H1 (cell line): Measurements from ENCODE around the gene RFPL2. TPM values are rescaled to one million over a fixed set of nuclear protein-coding genes. Genes with fewer than 3 reads are reported as not detected.

ENCODE experiments used
- CTCF ChIA-PET: fragments of 300-600 bp; sonication (Branson Sonifier 250); formaldehyde crosslinking; loops from one replicate; lab custom pipeline; 2021; ENCODE audit not compliant: partially characterized antibody; lab: Charles Lee
- POLR2A ChIA-PET: fragments of 300-600 bp; sonication (Branson Sonifier 250); formaldehyde crosslinking; loops from one replicate; lab custom pipeline; 2021; ENCODE audit warnings: inconsistent platforms; ENCODE audit not compliant: partially characterized antibody; lab: Charles Lee
- DNase-seq, 2 experiments: peaks; one replicate each; pipeline versions ENCODE4 v3.0.0 to v3.0.0-alpha.2; 2010 to 2022; ENCODE audit warnings: low spot score in 2 of 2, low read depth in 1 of 2, mixed read lengths in 1 of 2
- FAIRE-seq: peaks from 2 replicates; lab custom pipeline; 2011; peaks lifted over from hg19 to GRCh38; lab: Jason Lieb, UNC
- H2AFZ ChIP-seq: 2 replicates; pipeline ENCODE4 v1.8.1; 2012; ENCODE audit warnings: low read length, inconsistent platforms
- H2AK5ac ChIP-seq: 2 replicates; pipeline ENCODE4 v1.6.1; 2013; ENCODE audit warnings: low read depth, low read length
- H2BK120ac ChIP-seq: replicated peaks from 2 replicates; pipeline ENCODE3; 2013; ENCODE audit warnings: low read depth, low read length, inconsistent platforms
- H2BK12ac ChIP-seq: 2 replicates; pipeline ENCODE4 v1.6.1; 2013; ENCODE audit warnings: low read depth, low read length
- H2BK15ac ChIP-seq: 2 replicates; pipeline ENCODE4 v1.6.1; 2013; ENCODE audit warnings: low read length
- H2BK20ac ChIP-seq: 2 replicates; pipeline ENCODE4 v1.6.1; 2013; ENCODE audit warnings: low read length
- H2BK5ac ChIP-seq: 2 replicates; pipeline ENCODE4 v1.6.1; 2013; ENCODE audit warnings: low read depth, low read length
- H3K14ac ChIP-seq: 2 replicates; pipeline ENCODE4 v1.6.1; 2013; ENCODE audit warnings: inconsistent platforms; ENCODE audit not compliant: insufficient read length
- H3K18ac ChIP-seq: 2 replicates; pipeline ENCODE4 v1.6.1; 2013; ENCODE audit warnings: low read length; ENCODE audit errors: extremely low read depth
- H3K23ac ChIP-seq: 2 replicates; pipeline ENCODE4 v1.6.1; 2013; ENCODE audit warnings: inconsistent platforms; ENCODE audit not compliant: insufficient read length
- H3K23me2 ChIP-seq: 2 replicates; pipeline ENCODE4 v1.6.1; 2013; ENCODE audit warnings: low read depth, low read length
- H3K27ac ChIP-seq: 2 replicates; pipeline ENCODE4 v1.6.1; 2011; ENCODE audit warnings: low read depth, low read length, inconsistent platforms
- H3K27me3 ChIP-seq, 4 experiments: replicated peaks in 1 of 4; 1 replicate in 1 of 4; 2 replicates in 3 of 4; pipeline versions ENCODE4 v1.6.1 to v1.8.1; 2011 to 2013; ENCODE audit warnings: low read length in 3 of 4, mild to moderate bottlenecking in 3 of 4, inconsistent platforms in 2 of 4, mixed read lengths in 2 of 4, moderate library complexity in 1 of 4; ENCODE audit not compliant: control insufficient read depth in 3 of 4, insufficient read depth in 3 of 4; ENCODE audit errors: extremely low read depth in 1 of 4
- H3K36me3 ChIP-seq, 4 experiments: 2 replicates each; pipeline versions ENCODE4 v1.6.1 to v1.8.1; 2011 to 2013; ENCODE audit warnings: mild to moderate bottlenecking in 4 of 4, low read length in 3 of 4, moderate library complexity in 2 of 4, control low read depth in 1 of 4, inconsistent platforms in 1 of 4; ENCODE audit not compliant: insufficient read depth in 4 of 4, control insufficient read depth in 2 of 4
- H3K4ac ChIP-seq: replicated peaks from 2 replicates; pipeline ENCODE3; 2013; ENCODE audit warnings: low read length, low read depth, mixed read lengths, inconsistent platforms; ENCODE audit not compliant: insufficient read length
- H3K4me1 ChIP-seq, 4 experiments: replicated peaks in 1 of 4; 1 replicate in 1 of 4; 2 replicates in 3 of 4; pipeline versions ENCODE4 v1.6.1 to v1.8.1; 2011 to 2013; ENCODE audit warnings: low read length in 3 of 4, inconsistent platforms in 2 of 4, mixed read lengths in 1 of 4; ENCODE audit not compliant: insufficient read depth in 4 of 4, control insufficient read depth in 3 of 4
- H3K4me2 ChIP-seq, 2 experiments: 2 replicates each; pipeline versions ENCODE4 v1.6.1 to v1.8.1; 2011 to 2013; ENCODE audit warnings: low read depth in 2 of 2, low read length in 2 of 2, control low read depth in 1 of 2, inconsistent platforms in 1 of 2, mild to moderate bottlenecking in 1 of 2; ENCODE audit not compliant: insufficient read depth in 1 of 2
- H3K4me3 ChIP-seq, 4 experiments: fragments of 200-600, 300-600 bp in 1 of 4; sonication (generic), shearing (Covaris generic), sonication (Bioruptor Twin) in 1 of 4; 2 replicates each; pipeline versions ENCODE4 v1.5.1 to v1.8.1; 2011 to 2016; ENCODE audit warnings: low read length in 4 of 4, low read depth in 3 of 4, control low read depth in 2 of 4, inconsistent platforms in 2 of 4, mild to moderate bottlenecking in 2 of 4, mixed read lengths in 1 of 4, moderate library complexity in 1 of 4; ENCODE audit not compliant: insufficient read depth in 2 of 4; ENCODE audit errors: extremely low read depth in 1 of 4
- H3K56ac ChIP-seq: replicated peaks from 2 replicates; pipeline ENCODE3; 2013; ENCODE audit warnings: low read depth, mild to moderate bottlenecking, mixed read lengths, low read length, inconsistent platforms; ENCODE audit not compliant: insufficient read length
- H3K79me1 ChIP-seq: 2 replicates; pipeline ENCODE4 v1.6.1; 2013; ENCODE audit warnings: low read depth, low read length, control low read depth
- H3K79me2 ChIP-seq, 2 experiments: 2 replicates each; pipeline versions ENCODE4 v1.6.1 to v1.8.1; 2012 to 2013; ENCODE audit warnings: low read length in 2 of 2, mild to moderate bottlenecking in 2 of 2, inconsistent platforms in 1 of 2; ENCODE audit not compliant: insufficient read depth in 2 of 2, control insufficient read depth in 1 of 2
- H3K9ac ChIP-seq, 4 experiments: replicated peaks in 1 of 4; 1 replicate in 1 of 4; 2 replicates in 3 of 4; pipeline versions ENCODE4 v1.6.1 to v1.8.1; 2011 to 2013; ENCODE audit warnings: low read depth in 3 of 4, low read length in 3 of 4, control low read depth in 2 of 4, mild to moderate bottlenecking in 2 of 4, moderate library complexity in 2 of 4, inconsistent platforms in 1 of 4; ENCODE audit errors: extremely low read depth in 1 of 4
- H3K9me3 ChIP-seq, 2 experiments: 2 replicates each; pipeline versions ENCODE4 v1.6.1 to v1.8.1; 2012 to 2013; ENCODE audit warnings: mild to moderate bottlenecking in 2 of 2, moderate library complexity in 2 of 2, control low read depth in 1 of 2, inconsistent platforms in 1 of 2, low read depth in 1 of 2, low read length in 1 of 2, mixed read lengths in 1 of 2; ENCODE audit not compliant: insufficient read depth in 2 of 2
- H4K20me1 ChIP-seq, 2 experiments: replicated peaks in 1 of 2; 2 replicates each; pipeline versions ENCODE3 to v1.8.1; 2011 to 2013; ENCODE audit warnings: inconsistent platforms in 2 of 2, low read length in 2 of 2, mild to moderate bottlenecking in 1 of 2; ENCODE audit not compliant: insufficient read depth in 2 of 2, control insufficient read depth in 1 of 2
- H4K5ac ChIP-seq: 2 replicates; pipeline ENCODE4 v1.6.1; 2013; ENCODE audit warnings: low read length, low read depth, mixed read lengths, inconsistent platforms; ENCODE audit not compliant: insufficient read length
- H4K8ac ChIP-seq: 2 replicates; pipeline ENCODE4 v1.8.0; 2013; ENCODE audit warnings: mild to moderate bottlenecking, moderate library complexity, low read length, inconsistent platforms; ENCODE audit not compliant: insufficient read depth; ENCODE audit errors: extremely low read depth
- H4K91ac ChIP-seq: replicated peaks from 2 replicates; pipeline ENCODE3; 2013; ENCODE audit warnings: low read length, mixed read lengths, inconsistent platforms; ENCODE audit not compliant: insufficient read length
- BRCA1 ChIP-seq: IDR thresholded peaks from 2 replicates; pipeline ENCODE4 v1.6.1; 2012; ENCODE audit warnings: low read depth, low read length, improper control_type of control experiment
- CBX5 ChIP-seq: fragments of 300-800, 300-1000 bp; sonication (generic); IDR thresholded peaks from 2 replicates; pipeline ENCODE4 v1.7.1; 2016; ENCODE audit warnings: antibody characterized with exemption, low read length, low read depth
- CTBP2 ChIP-seq: IDR thresholded peaks from 2 replicates; pipeline ENCODE4 v1.7.0; 2011; ENCODE audit warnings: borderline replicate concordance, mild to moderate bottlenecking, moderate library complexity, mixed read lengths, low read length; ENCODE audit not compliant: insufficient read depth, insufficient read length
- JUND ChIP-seq: IDR thresholded peaks from 2 replicates; pipeline ENCODE4 v1.6.1; 2011; ENCODE audit warnings: mild to moderate bottlenecking, improper control_type of control experiment, low read length
- MAX ChIP-seq: IDR thresholded peaks from 2 replicates; pipeline ENCODE4 v1.6.1; 2012; ENCODE audit warnings: inconsistent platforms
- RFX5 ChIP-seq: IDR thresholded peaks from 2 replicates; pipeline ENCODE4 v1.6.1; 2011; ENCODE audit warnings: low read depth, low read length, improper control_type of control experiment, borderline replicate concordance
- RXRA ChIP-seq: IDR thresholded peaks from 2 replicates; pipeline ENCODE4 v1.6.1; 2011; ENCODE audit warnings: low read depth, mild to moderate bottlenecking, low read length, moderate library complexity; ENCODE audit not compliant: insufficient read depth
- SIN3A ChIP-seq, 2 experiments: IDR thresholded peaks in 1 of 2; conservative IDR thresholded peaks in 1 of 2; 2 replicates each; pipeline ENCODE4 v1.6.1; 2011 to 2012; ENCODE audit warnings: low read length in 2 of 2, improper control_type of control experiment in 1 of 2, low read depth in 1 of 2, mild to moderate bottlenecking in 1 of 2
- SIX5 ChIP-seq: IDR thresholded peaks from 2 replicates; pipeline ENCODE4 v1.6.1; 2011; ENCODE audit warnings: mild to moderate bottlenecking, low read depth, low read length
- SP4 ChIP-seq: IDR thresholded peaks from 2 replicates; pipeline ENCODE4 v1.6.1; 2012; ENCODE audit warnings: low read length, inconsistent platforms
- WGBS, 2 experiments: shearing (Covaris generic) in 1 of 2; methylation state at CpG; one replicate each; pipeline versions ENCODE4 v1.1.6 to v1.1.7; 2013 to 2015; ENCODE audit warnings: low lambda C conversion rate in 2 of 2, mixed read lengths in 2 of 2, inconsistent platforms in 1 of 2, low coverage in 1 of 2, missing lambda C conversion rate in 1 of 2; ENCODE audit not compliant: insufficient replicate concordance in 2 of 2, insufficient coverage in 1 of 2, insufficient read length in 1 of 2; ENCODE audit errors: extremely low coverage in 1 of 2, missing lambda C conversion rate in 1 of 2; 5-methylcytosine and 5-hydroxymethylcytosine counted together
- polyA plus RNA-seq, 7 experiments: library from polyadenylated mRNA; depleted of rRNA in 3 of 7; stranded (reverse) in 5 of 7; unstranded in 2 of 7; fragments of >200 nt in 5 of 7; fragments of 200-250 nt in 2 of 7; gene quantifications; 1 replicate in 5 of 7; 2 replicates in 1 of 7; 4 replicates in 1 of 7; pipeline versions ENCODE4 v1.2.1 to v1.2.3, GENCODE V29; 2011 to 2013; ENCODE audit warnings: missing spikeins in 2 of 7, mixed read lengths in 2 of 7
- total RNA-seq: library from RNA; stranded (reverse); fragmentation: NEBNext Ultra II Directional; extraction: Animal tissue kit (Norgen Biotek cat#: 25700); gene quantifications from 2 replicates; pipeline ENCODE4 v1.2.1, GENCODE V29; 2021

RFPL2 gene
- total and polyA plus RNA-seq, 2 of the 8 experiments (the other 6 are each of a cell fraction or from before 2014, with no cell fraction given) = 0.15 to 0.19 TPM

- Histone ChIP-seq H4K20me1 (no peaks in the 10 kb centered on the region), H2BK120ac (no peak overlapping the region), H2BK5ac (no peak overlapping the region), H4K8ac (no peak overlapping the region), H3K18ac (no peak overlapping the region), H2BK15ac (no peak overlapping the region), H4K5ac (no peak overlapping the region), H3K4me3 (no peak overlapping the region), H2BK12ac (no peak overlapping the region), H3K27me3 (no peaks in the 10 kb centered on the region; a peak in 1 of 7 replicates), H3K79me1 (no peaks in the 10 kb centered on the region), H2AK5ac (no peak overlapping the region; the same call in 1 of the 2 replicates), H4K91ac (no peak overlapping the region), H3K56ac (no peak overlapping the region), H3K27ac (no peak overlapping the region), H3K23ac (no peak overlapping the region), H3K4me1 (no peaks in the 10 kb centered on the region), H3K9ac (no peak overlapping the region), H3K14ac (no peak overlapping the region), H3K36me3 (no peaks in the 10 kb centered on the region), H3K9me3 (no peaks in the 10 kb centered on the region; a peak in 1 of 4 replicates), H3K79me2 (no peaks in the 10 kb centered on the region), H2BK20ac (no peak overlapping the region), H3K4me2 (no peak overlapping the region), H3K23me2 (no peaks in the 10 kb centered on the region), H3K4ac (no peak overlapping the region)
- no peak for FAIRE-seq
- ChIA-PET CTCF (interaction anchor here (1.1 kb wide), 1 partner anchor 14 kb away, joined by 4 read pairs; no protein-coding TSS in a partner anchor), POLR2A (no interaction called here)
- WGBS, 2 experiments = 82% methylated on average over 5 of the region's 5 CpGs; no CpG with 5 or more reads in 1 of the 2 experiments
- no peak for DNase-seq
- TF ChIP-seq MAX (no peak), SIN3A (conservative IDR thresholded peaks at IDR 0.05 in 1 of 2, IDR thresholded peaks at IDR 0.05 in 1 of 2; ENCODE audit: low read depth in 1 of 2, low read length in 2 of 2) (no peak), CTBP2 (no peak), CBX5 (no peak), RFX5 (no peak), BRCA1 (no peak), SIX5 (no peak), SP4 (no peak), JUND (no peak), RXRA (no peak)
- TF ChIP-seq, all 59 proteins: peak for 0
- no peak overlapping the region for H2AFZ ChIP-seq
Observed at GRCh38 chr22:32232191-32232830, 27.4 kb upstream of the RFPL2 start.
